ENCODE measurements around the gene CCL7. TPM values are rescaled to one million over a fixed set of nuclear protein-coding genes. Genes with fewer than 3 reads are reported as not detected.
A peak's percentile ranks its signal among the peaks of the same experiment; 100 is the strongest.

Gene CCL7
- total RNA-seq, 1 experiment from 2014 or later = not detected

DNA sequence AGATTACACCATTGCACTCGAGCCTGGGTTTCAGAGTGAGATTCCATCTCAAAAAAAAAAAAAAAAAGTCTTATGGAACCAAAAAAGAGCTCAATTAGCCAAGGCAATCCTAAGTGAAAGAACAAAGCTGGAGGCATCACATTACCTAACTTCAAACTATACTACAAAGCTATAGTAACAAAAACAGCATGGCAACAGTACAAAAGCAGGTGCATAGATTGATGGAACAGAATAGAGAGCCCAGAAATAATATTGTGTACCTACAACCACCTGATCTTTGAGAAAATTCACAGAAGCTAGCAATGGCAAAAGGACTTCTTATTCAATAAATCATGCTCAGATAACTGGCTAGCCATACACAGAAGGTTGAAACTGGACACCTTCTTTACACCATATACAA lies 39.7 kb upstream of the CCL7 start:
- DNase-seq = no peak
- Mint-ChIP-seq H3K36me3 (ENCODE audit: insufficient read depth, unreplicated experiment) (no peaks in the 10 kb centered on the region), H3K27me3 (ENCODE audit: insufficient read depth, unreplicated experiment) (peaks cover 4% of the 10 kb centered on the region), H3K27ac (ENCODE audit: unreplicated experiment) (no peak overlapping the region), H3K4me3 (ENCODE audit: unreplicated experiment) (no peak overlapping the region), H3K4me1 (ENCODE audit: low read depth, unreplicated experiment) (no peaks in the 10 kb centered on the region), H3K9me3 (ENCODE audit: unreplicated experiment) (peaks cover 23% of the 10 kb centered on the region)
- 0 out of 2 replicates have a peak, but pooled peaks cover 10% of the 10 kb centered on the region for H3K4me1 ChIP-seq
- ChIA-PET CTCF (interaction anchor here (0.6 kb wide), 1 partner anchor 208 kb away, joined by 3 read pairs; no protein-coding TSS in a partner anchor), POLR2A (no interaction called here)
- H3K9me3 ChIP-seq = peaks cover 11% of the 10 kb centered on the region; the same call in 1 of the 2 replicates
- H3K36me3 ChIP-seq (ENCODE audit: control insufficient read depth, insufficient read depth, low read length) = no peaks in the 10 kb centered on the region
- H3K27me3 ChIP-seq (replicated peaks; ENCODE audit: control insufficient read depth, insufficient read depth, low read length) = no peaks in the 10 kb centered on the region
- TF ChIP-seq, protein P1, sequence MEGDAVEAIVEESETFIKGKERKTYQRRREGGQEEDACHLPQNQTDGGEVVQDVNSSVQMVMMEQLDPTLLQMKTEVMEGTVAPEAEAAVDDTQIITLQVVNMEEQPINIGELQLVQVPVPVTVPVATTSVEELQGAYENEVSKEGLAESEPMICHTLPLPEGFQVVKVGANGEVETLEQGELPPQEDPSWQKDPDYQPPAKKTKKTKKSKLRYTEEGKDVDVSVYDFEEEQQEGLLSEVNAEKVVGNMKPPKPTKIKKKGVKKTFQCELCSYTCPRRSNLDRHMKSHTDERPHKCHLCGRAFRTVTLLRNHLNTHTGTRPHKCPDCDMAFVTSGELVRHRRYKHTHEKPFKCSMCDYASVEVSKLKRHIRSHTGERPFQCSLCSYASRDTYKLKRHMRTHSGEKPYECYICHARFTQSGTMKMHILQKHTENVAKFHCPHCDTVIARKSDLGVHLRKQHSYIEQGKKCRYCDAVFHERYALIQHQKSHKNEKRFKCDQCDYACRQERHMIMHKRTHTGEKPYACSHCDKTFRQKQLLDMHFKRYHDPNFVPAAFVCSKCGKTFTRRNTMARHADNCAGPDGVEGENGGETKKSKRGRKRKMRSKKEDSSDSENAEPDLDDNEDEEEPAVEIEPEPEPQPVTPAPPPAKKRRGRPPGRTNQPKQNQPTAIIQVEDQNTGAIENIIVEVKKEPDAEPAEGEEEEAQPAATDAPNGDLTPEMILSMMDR (IDR thresholded peaks at IDR 0.05; ENCODE audit: insufficient read depth in 1 of 2, low read depth in 1 of 2, low read length in 1 of 2, severe bottlenecking in 1 of 2, unreplicated experiment in 1 of 2) = no peak
- no peak overlapping the region for H3K4me3 ChIP-seq (ENCODE audit: low read depth, low read length)
- BruUV-seq (replicated peaks) = no TSS peak
- intact Hi-C loops (cut with micrococcal nuclease; ENCODE audit: unreplicated experiment) = no loop called here

DNA sequence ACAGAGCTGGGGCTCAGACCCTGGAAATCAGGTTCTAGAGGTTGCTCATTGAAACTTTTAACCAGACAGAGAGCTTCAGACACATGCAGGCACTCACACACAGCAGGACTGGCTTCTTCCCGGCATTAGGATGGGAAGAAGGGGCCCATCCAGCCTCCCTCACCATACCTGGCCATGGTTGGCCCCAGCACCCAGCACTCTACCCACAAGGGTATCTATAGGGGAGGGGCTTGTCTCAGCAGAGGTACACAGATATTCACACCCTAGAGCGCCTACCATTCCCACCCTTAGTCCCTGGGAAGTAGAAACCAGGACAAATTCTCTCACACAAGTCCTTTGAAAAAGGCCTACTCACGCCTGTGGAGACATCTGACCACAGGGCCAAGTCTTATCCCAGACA lies 35.4 kb upstream of the CCL7 start:
- H3K36me3 ChIP-seq (ENCODE audit: control insufficient read depth, insufficient read depth, low read length) = no peaks in the 10 kb centered on the region
- Mint-ChIP-seq H3K9me3 (ENCODE audit: unreplicated experiment) (peaks cover 3% of the 10 kb centered on the region), H3K27me3 (ENCODE audit: insufficient read depth, unreplicated experiment) (peaks cover 4% of the 10 kb centered on the region), H3K4me3 (ENCODE audit: unreplicated experiment) (no peak overlapping the region), H3K36me3 (ENCODE audit: insufficient read depth, unreplicated experiment) (peaks cover 6% of the 10 kb centered on the region), H3K4me1 (ENCODE audit: low read depth, unreplicated experiment) (no peaks in the 10 kb centered on the region), H3K27ac (ENCODE audit: unreplicated experiment) (no peak overlapping the region)
- BruUV-seq (replicated peaks) = no TSS peak
- TF ChIP-seq, protein P1 (IDR thresholded peaks at IDR 0.05; ENCODE audit: insufficient read depth in 1 of 2, low read depth in 1 of 2, low read length in 1 of 2, severe bottlenecking in 1 of 2, unreplicated experiment in 1 of 2) = no peak
- POLR2A ChIA-PET = no interaction called here
- no peak for DNase-seq
- H3K4me1 ChIP-seq = peaks cover 17% of the 10 kb centered on the region; the same call in 1 of the 2 replicates
- intact Hi-C loops (cut with micrococcal nuclease; ENCODE audit: unreplicated experiment) = no loop called here
- peaks cover 3% of the 10 kb centered on the region; the same call in 1 of the 2 replicates for H3K9me3 ChIP-seq
- no peaks in the 10 kb centered on the region for H3K27me3 ChIP-seq (replicated peaks; ENCODE audit: control insufficient read depth, insufficient read depth, low read length)
- CTCF ChIA-PET = interaction anchor here (1.9 kb wide), 1 partner anchor 127 kb away, joined by 6 read pairs; no protein-coding TSS in a partner anchor
- no peak overlapping the region for H3K4me3 ChIP-seq (ENCODE audit: low read depth, low read length)

DNA sequence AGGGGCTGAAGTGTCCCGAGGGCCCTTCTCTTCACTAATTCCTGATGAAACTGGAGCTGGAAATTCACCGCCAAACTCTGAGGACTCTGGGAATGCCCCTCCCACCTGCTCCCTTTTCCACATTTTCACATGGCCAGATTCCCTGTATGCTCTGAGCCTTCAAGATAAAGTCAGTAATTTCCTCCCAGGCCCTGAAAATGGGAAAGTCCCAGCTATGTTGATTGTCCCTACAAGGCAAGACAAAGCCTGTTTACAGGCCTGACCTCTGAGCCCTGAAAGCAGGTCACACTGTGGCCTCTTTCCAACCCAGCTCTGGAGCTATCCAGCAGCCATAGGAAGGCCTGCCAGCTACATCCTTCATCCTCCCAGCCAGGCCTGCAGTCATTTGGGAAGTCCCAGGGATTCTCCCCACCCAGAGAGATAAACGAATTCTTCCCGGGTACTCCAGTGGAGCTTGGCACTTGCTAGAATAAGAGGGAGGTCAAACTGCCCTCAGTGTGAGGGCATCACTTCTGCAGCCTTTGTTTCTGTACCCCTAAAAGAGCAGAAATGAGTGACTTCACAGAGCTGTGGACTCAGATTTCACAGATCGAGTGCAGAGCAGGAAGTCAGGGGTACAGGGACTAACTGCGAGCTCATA lies 34.5 kb upstream of the CCL7 start:
- Histone ChIP-seq H3K4me3 (ENCODE audit: low read depth, low read length) (no peak overlapping the region), H3K4me1 (peaks cover 17% of the 10 kb centered on the region; the same call in 1 of the 2 replicates), H3K27me3 (replicated peaks; ENCODE audit: control insufficient read depth, insufficient read depth, low read length) (no peaks in the 10 kb centered on the region), H3K9me3 (0 out of 2 replicates have a peak, but pooled peaks cover 2% of the 10 kb centered on the region), H3K36me3 (ENCODE audit: control insufficient read depth, insufficient read depth, low read length) (no peaks in the 10 kb centered on the region)
- peaks cover 7% of the 10 kb centered on the region for H3K27me3 Mint-ChIP-seq (ENCODE audit: insufficient read depth, unreplicated experiment)
- peaks cover 6% of the 10 kb centered on the region for H3K36me3 Mint-ChIP-seq (ENCODE audit: insufficient read depth, unreplicated experiment)
- intact Hi-C loops (cut with micrococcal nuclease; ENCODE audit: unreplicated experiment) = no loop called here
- no peaks in the 10 kb centered on the region for H3K9me3 Mint-ChIP-seq (ENCODE audit: unreplicated experiment)
- H3K27ac Mint-ChIP-seq (ENCODE audit: unreplicated experiment) = no peak overlapping the region
- TF ChIP-seq, protein P1 (IDR thresholded peaks at IDR 0.05; ENCODE audit: insufficient read depth in 1 of 2, low read depth in 1 of 2, low read length in 1 of 2, severe bottlenecking in 1 of 2, unreplicated experiment in 1 of 2) = no peak
- ChIA-PET POLR2A (no interaction called here), CTCF (interaction anchor here (1.9 kb wide), 1 partner anchor 126 kb away, joined by 6 read pairs; no protein-coding TSS in a partner anchor)
- H3K4me3 Mint-ChIP-seq (ENCODE audit: unreplicated experiment) = no peak overlapping the region
- peak; percentile 13 to 62 for DNase-seq
- BruUV-seq (replicated peaks) = no TSS peak
- no peaks in the 10 kb centered on the region for H3K4me1 Mint-ChIP-seq (ENCODE audit: low read depth, unreplicated experiment)

Data from Caco-2 (cell line).